Stimulated activated CD8-positive, alpha-beta memory T cell treated with anti-CD3 and anti-CD28 coated beads, Interleukin-12 subunit alpha, Interleukin-12 subunit beta, amount 100 ng/mL, for 4 hours (primary cell): Measurements from ENCODE around the gene MARS1.
"Not testable (repeated sequence)": the region's sequence is repeated elsewhere in the genome, so short reads cannot be mapped to it uniquely, and the experiment has no call there.

Experiments used
- DNase-seq: peaks from one replicate; pipeline ENCODE4 v3.0.0-alpha.2; 2020; ENCODE audit warnings: low read depth

Gene MARS1

GRCh38 chr12:57550641-57551549 is 63.0 kb downstream of the MARS1 start:
- DNase-seq = no peak

- no peak for DNase-seq
Observed at GRCh38 chr12:57551637-57552305, 63.9 kb downstream of the MARS1 start.

GRCh38 chr12:57552306-57552651 is 64.4 kb downstream of the MARS1 start:
- DNase-seq = no peak

- no peak for DNase-seq
Observed at GRCh38 chr12:57552835-57553313, 65.0 kb downstream of the MARS1 start.

GRCh38 chr12:57553343-57554202 is 65.7 kb downstream of the MARS1 start:
- no peak for DNase-seq

GRCh38 chr12:57554453-57554852 is 66.6 kb downstream of the MARS1 start:
- no peak for DNase-seq

GRCh38 chr12:57554897-57555296 is 67.0 kb downstream of the MARS1 start:
- DNase-seq = no peak

- DNase-seq = no peak
Observed at GRCh38 chr12:57558864-57559263, 71.0 kb downstream of the MARS1 start.

GRCh38 chr12:57560516-57560915 is 72.6 kb downstream of the MARS1 start:
- DNase-seq = no peak

- not testable (repeated sequence) for DNase-seq
Observed at GRCh38 chr12:57561117-57561516, 73.2 kb downstream of the MARS1 start.

- DNase-seq = no peak
Observed at GRCh38 chr12:57563358-57563757, 75.5 kb downstream of the MARS1 start.

GRCh38 chr12:57564178-57564740 is 76.4 kb downstream of the MARS1 start:
- DNase-seq = no peak
